GM15510 (cell line): Measurements from ENCODE around the gene MAGI1.

Experiments
- POLR2A ChIP-seq: IDR thresholded peaks from 3 replicates; pipeline ENCODE4 v1.6.1; 2011; ENCODE audit warnings: borderline replicate concordance; ENCODE audit not compliant: insufficient read length; ENCODE audit errors: extremely low read depth

The MAGI1 gene

GRCh38 chr3:65953881-65954733 is 84.6 kb downstream of the MAGI1 start:
- TF ChIP-seq POLR2A: no peak

GRCh38 chr3:65953301-65953812 is 85.4 kb downstream of the MAGI1 start:
- TF ChIP-seq POLR2A: no peak

- TF ChIP-seq POLR2A: no peak
These were observed 85.9 kb downstream of the MAGI1 start for GRCh38 chr3:65952842-65953241.

- TF ChIP-seq POLR2A: no peak
These were observed 86.7 kb downstream of the MAGI1 start for GRCh38 chr3:65951836-65952505.

- no peak for TF ChIP-seq POLR2A
These were observed 88.1 kb downstream of the MAGI1 start for GRCh38 chr3:65950340-65951326.

DNA sequence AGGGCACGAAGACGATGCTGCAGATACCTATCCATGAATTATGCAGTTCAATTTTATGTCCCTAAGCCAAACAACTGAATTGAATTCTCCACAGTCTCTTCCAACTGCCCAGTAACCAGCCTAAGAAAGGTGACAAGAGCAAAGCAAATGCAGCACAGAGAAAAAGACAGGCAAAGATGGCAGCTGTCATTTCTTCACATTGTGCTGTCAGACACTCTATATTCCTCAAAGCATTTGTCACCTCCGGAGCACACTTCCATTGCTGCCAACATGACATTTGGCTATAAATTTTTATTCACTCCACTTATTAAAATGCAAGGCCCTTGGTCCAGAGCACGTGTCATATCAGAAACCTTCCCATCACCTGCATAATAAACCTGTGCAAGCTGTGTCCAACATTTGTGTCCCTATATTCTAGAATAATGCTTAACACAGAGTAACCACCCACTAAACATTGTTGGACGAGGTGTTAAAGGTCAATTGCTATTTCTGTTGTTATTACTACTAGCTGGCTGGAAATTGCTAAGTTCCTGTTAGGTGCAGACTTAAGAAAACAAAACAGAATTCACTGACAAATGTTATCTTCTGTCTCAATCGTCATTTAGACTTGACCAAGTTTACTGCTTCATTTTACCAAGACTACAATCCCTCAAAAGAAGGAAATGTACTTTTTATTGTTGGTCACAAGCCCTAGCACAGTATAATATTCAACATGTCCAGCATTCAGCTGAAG is 89.7 kb downstream of the MAGI1 start:
- no peak for TF ChIP-seq POLR2A

DNA sequence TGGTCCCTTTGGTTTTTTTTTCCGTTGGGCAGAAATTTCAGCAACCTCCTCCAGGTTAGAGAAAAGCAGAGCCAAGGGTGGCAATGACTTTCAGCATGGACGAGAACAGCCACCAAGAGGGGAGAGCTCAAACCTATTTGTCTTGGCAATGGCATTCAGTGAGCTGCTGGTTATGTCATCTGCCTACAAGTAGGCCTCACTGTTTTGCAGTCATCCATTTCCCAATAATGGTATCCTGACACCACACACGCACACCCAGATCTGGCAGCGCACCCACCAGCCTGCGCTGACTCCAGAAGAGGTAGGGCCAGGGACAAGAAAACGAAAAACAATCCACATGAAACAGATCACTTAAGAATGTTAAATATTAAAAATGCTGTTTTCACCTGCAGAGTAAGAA is 92.3 kb downstream of the MAGI1 start:
- TF ChIP-seq POLR2A: no peak

GRCh38 chr3:65945953-65946352 is 92.8 kb downstream of the MAGI1 start:
- no peak for TF ChIP-seq POLR2A

GRCh38 chr3:65945480-65945879 is 93.2 kb downstream of the MAGI1 start:
- TF ChIP-seq POLR2A: no peak

GRCh38 chr3:65944252-65944651 is 94.5 kb downstream of the MAGI1 start:
- TF ChIP-seq POLR2A: no peak

- TF ChIP-seq POLR2A: no peak
These were observed 98.9 kb downstream of the MAGI1 start for GRCh38 chr3:65939801-65940246.

GRCh38 chr3:65939184-65939583 is 99.5 kb downstream of the MAGI1 start:
- no peak for TF ChIP-seq POLR2A

DNA sequence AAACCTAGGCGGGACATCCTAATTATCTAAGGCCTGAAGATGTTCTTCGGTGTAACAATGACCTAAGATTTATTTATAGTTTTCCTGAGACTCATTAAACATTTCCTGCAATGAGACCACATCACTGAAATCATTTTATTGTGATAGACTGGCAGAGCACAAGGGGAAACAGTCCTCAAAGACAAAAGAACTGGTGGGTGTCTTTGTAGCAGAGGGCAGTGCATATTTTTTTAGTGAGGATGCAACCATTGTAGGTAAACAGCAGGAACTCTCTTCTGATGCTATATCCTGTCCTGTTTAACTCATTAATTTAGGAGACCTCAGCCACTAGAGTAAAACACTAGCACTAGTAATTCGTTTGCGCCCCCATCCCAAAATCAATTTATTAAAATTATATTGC is 100.0 kb downstream of the MAGI1 start:
- TF ChIP-seq POLR2A: no peak

- no peak for TF ChIP-seq POLR2A
These were observed 100.6 kb downstream of the MAGI1 start for GRCh38 chr3:65938147-65938546.
